Loucy (cell line): Measurements from ENCODE around the gene SCN4A.

Experiments used
- H2AFZ ChIP-seq: fragments of 200-600 bp; sonication (generic); 2 replicates; pipeline ENCODE4 v1.6.0; 2016; ENCODE audit warnings: antibody characterized with exemption, mild to moderate bottlenecking, low read length, moderate library complexity
- H3F3A ChIP-seq: fragments of 200-600 bp; 2 replicates; pipeline ENCODE4 v1.6.0; 2016; ENCODE audit warnings: antibody characterized with exemption, low read depth, mild to moderate bottlenecking
- H3K27me3 ChIP-seq: fragments of 200-600 bp; sonication (generic); 2 replicates; pipeline ENCODE4 v1.6.1; 2014; ENCODE audit warnings: low read length, mild to moderate bottlenecking; ENCODE audit not compliant: insufficient read depth, poor library complexity, severe bottlenecking
- H3K36me3 ChIP-seq: fragments of 200-600 bp; sonication (generic); 2 replicates; pipeline ENCODE4 v1.6.1; 2016; ENCODE audit warnings: low read length; ENCODE audit not compliant: insufficient read depth
- H3K4me1 ChIP-seq: fragments of 200-600 bp; sonication (generic); 2 replicates; pipeline ENCODE4 v1.5.1; 2014; ENCODE audit warnings: low read length, mild to moderate bottlenecking; ENCODE audit not compliant: insufficient read depth, poor library complexity, severe bottlenecking
- H3K4me2 ChIP-seq: fragments of 200-600 bp; sonication (generic); 2 replicates; pipeline ENCODE4 v1.6.0; 2014; ENCODE audit warnings: antibody characterized with exemption, low read length, low read depth, mild to moderate bottlenecking; ENCODE audit not compliant: poor library complexity, severe bottlenecking
- H3K4me3 ChIP-seq: fragments of 200-600 bp; sonication (generic); 2 replicates; pipeline ENCODE4 v1.5.1; 2014; ENCODE audit warnings: low read length, mild to moderate bottlenecking, mixed read lengths; ENCODE audit not compliant: poor library complexity, severe bottlenecking
- H3K79me2 ChIP-seq: fragments of 200-600 bp; sonication (generic); 2 replicates; pipeline ENCODE4 v1.6.1; 2014; ENCODE audit warnings: low read length; ENCODE audit not compliant: insufficient read depth
- H3K9ac ChIP-seq: fragments of 200-600 bp; sonication (generic); 2 replicates; pipeline ENCODE4 v1.6.0; 2014; ENCODE audit warnings: mild to moderate bottlenecking, low read depth, low read length, moderate library complexity; ENCODE audit not compliant: poor library complexity, severe bottlenecking
- H3K9me2 ChIP-seq: fragments of 200-600 bp; sonication (generic); replicated peaks from 2 replicates; pipeline ENCODE4 v1.6.1; 2016; ENCODE audit warnings: low read depth, low read length, mixed read lengths
- H3K9me3 ChIP-seq: fragments of 200-600 bp; sonication (generic); 2 replicates; pipeline ENCODE4 v1.6.1; 2014; ENCODE audit warnings: mild to moderate bottlenecking, antibody characterized with exemption, low read length, low read depth; ENCODE audit not compliant: insufficient read depth
- H4K20me1 ChIP-seq: fragments of 200-600 bp; sonication (generic); 2 replicates; pipeline ENCODE4 v1.6.0; 2014; ENCODE audit warnings: antibody characterized with exemption, low read length, mild to moderate bottlenecking; ENCODE audit not compliant: insufficient read depth, poor library complexity, severe bottlenecking
- CTCF ChIP-seq: fragments of 200-600 bp; sonication (generic); conservative IDR thresholded peaks from 2 replicates; pipeline ENCODE4 v1.5.1; 2014; ENCODE audit warnings: mild to moderate bottlenecking, antibody characterized with exemption, low read length
- EZH2phosphoT487 ChIP-seq: fragments of 200-600 bp; IDR thresholded peaks from 2 replicates; pipeline ENCODE4 v1.6.1; 2018; ENCODE audit warnings: antibody characterized with exemption, mild to moderate bottlenecking, moderate library complexity, borderline replicate concordance

Gene SCN4A

GRCh38 chr17:63961355-63962212 is 11.1 kb downstream of the SCN4A start:
- Histone ChIP-seq H3K9ac (no peak overlapping the region), H3K9me2 (no peaks in the 10 kb centered on the region), H4K20me1 (no peaks in the 10 kb centered on the region), H3F3A (no peaks in the 10 kb centered on the region), H3K4me1 (peaks cover 6% of the 10 kb centered on the region), H3K36me3 (no peaks in the 10 kb centered on the region), H3K4me2 (no peak overlapping the region), H3K4me3 (no peak overlapping the region), H3K27me3 (no peaks in the 10 kb centered on the region), H2AFZ (no peak overlapping the region), H3K9me3 (no peaks in the 10 kb centered on the region), H3K79me2 (no peaks in the 10 kb centered on the region)
- TF ChIP-seq EZH2phosphoT487 (no peak), CTCF (no peak)

- no peak overlapping the region for H3K4me3 ChIP-seq
- H3K9me3 ChIP-seq = no peaks in the 10 kb centered on the region
- no peak overlapping the region for H3K4me2 ChIP-seq
- no peak overlapping the region for H3K9ac ChIP-seq
- H4K20me1 ChIP-seq = no peaks in the 10 kb centered on the region
- no peak overlapping the region for H2AFZ ChIP-seq
- H3K36me3 ChIP-seq = no peaks in the 10 kb centered on the region
- H3K9me2 ChIP-seq = no peaks in the 10 kb centered on the region
- H3K4me1 ChIP-seq = peaks cover 14% of the 10 kb centered on the region
- H3F3A ChIP-seq = no peaks in the 10 kb centered on the region
- TF ChIP-seq EZH2phosphoT487 (no peak), CTCF (no peak)
- H3K79me2 ChIP-seq = no peaks in the 10 kb centered on the region
- H3K27me3 ChIP-seq = no peaks in the 10 kb centered on the region
Measured at GRCh38 chr17:63960430-63960829, 12.3 kb downstream of the SCN4A start.

GRCh38 chr17:63960006-63960405 is 12.7 kb downstream of the SCN4A start:
- H3K4me3 ChIP-seq = no peak overlapping the region
- H3F3A ChIP-seq = peaks cover under 1% of the 10 kb centered on the region; the same call in 1 of the 2 replicates
- peaks cover 18% of the 10 kb centered on the region for H3K4me1 ChIP-seq
- no peak overlapping the region for H2AFZ ChIP-seq
- no peak overlapping the region for H3K4me2 ChIP-seq
- TF ChIP-seq EZH2phosphoT487 (no peak), CTCF (no peak)
- H3K27me3 ChIP-seq = no peaks in the 10 kb centered on the region
- no peak overlapping the region for H3K9ac ChIP-seq
- no peaks in the 10 kb centered on the region for H3K79me2 ChIP-seq
- H3K9me2 ChIP-seq = no peaks in the 10 kb centered on the region
- no peaks in the 10 kb centered on the region for H4K20me1 ChIP-seq
- no peaks in the 10 kb centered on the region for H3K36me3 ChIP-seq
- H3K9me3 ChIP-seq = no peaks in the 10 kb centered on the region
